ENCODE data around the gene EPHA2.
"Not testable (repeated sequence)": the region's sequence is repeated elsewhere in the genome, so short reads cannot be mapped to it uniquely, and the experiment has no call there.

The EPHA2 gene

GRCh38 chr1:16112596-16113555, 43.0 kb downstream of the EPHA2 start:
- TF ChIP-seq CTCF (IDR thresholded peaks at IDR 0.05; ENCODE audit: extremely low read depth, missing control alignments): no peak
- DNase-seq (ENCODE audit: low spot score): no peak

- DNase-seq (ENCODE audit: low spot score): no peak
- TF ChIP-seq CTCF (IDR thresholded peaks at IDR 0.05; ENCODE audit: extremely low read depth, missing control alignments): no peak
These were observed 43.9 kb downstream of the EPHA2 start for GRCh38 chr1:16111771-16112595.

- no peak for DNase-seq (ENCODE audit: low spot score)
- TF ChIP-seq CTCF (IDR thresholded peaks at IDR 0.05; ENCODE audit: extremely low read depth, missing control alignments): no peak
These were observed 45.0 kb downstream of the EPHA2 start for GRCh38 chr1:16110884-16111283.

- DNase-seq (ENCODE audit: low spot score): no peak
- TF ChIP-seq CTCF (IDR thresholded peaks at IDR 0.05; ENCODE audit: extremely low read depth, missing control alignments): no peak
These were observed 45.4 kb downstream of the EPHA2 start for GRCh38 chr1:16110456-16110855.

GRCh38 chr1:16109571-16109970, 46.3 kb downstream of the EPHA2 start:
- DNase-seq (ENCODE audit: low spot score): no peak
- no peak for TF ChIP-seq CTCF (IDR thresholded peaks at IDR 0.05; ENCODE audit: extremely low read depth, missing control alignments)

- not testable (repeated sequence) for DNase-seq (ENCODE audit: low spot score)
These were observed 48.8 kb downstream of the EPHA2 start for GRCh38 chr1:16107039-16107438.

GRCh38 chr1:16101623-16102022, 54.2 kb downstream of the EPHA2 start:
- TF ChIP-seq CTCF (IDR thresholded peaks at IDR 0.05; ENCODE audit: extremely low read depth, missing control alignments): no peak
- DNase-seq (ENCODE audit: low spot score): no peak

All from GM20000 (cell line).